K562 (cell line): ENCODE results near the gene NUCB2. TPM values are rescaled to one million over a fixed set of nuclear protein-coding genes. Genes with fewer than 3 reads are reported as not detected.

Experiments
- BRD4 ChIP-seq: fragments of 200-600 bp; sonication (generic); IDR thresholded peaks from 2 replicates; pipeline ENCODE4 v1.6.1; 2017; ENCODE audit warnings: inconsistent platforms
- BRF2 ChIP-seq: IDR thresholded peaks from 3 replicates; pipeline ENCODE4 v1.6.1; 2011; ENCODE audit warnings: borderline replicate concordance, mild to moderate bottlenecking; ENCODE audit not compliant: insufficient read length, insufficient read depth
- CBFA2T2 ChIP-seq: fragments of 450-650 bp; conservative IDR thresholded peaks from 2 replicates; pipeline ENCODE4 v1.6.1; 2017; ENCODE audit warnings: mild to moderate bottlenecking
- E2F6 ChIP-seq, 2 experiments: IDR thresholded peaks; 2 replicates each; pipeline ENCODE4 v1.6.1; 2011; ENCODE audit warnings: borderline replicate concordance in 1 of 2, control low read depth in 1 of 2, low read depth in 1 of 2, low read length in 1 of 2, mild to moderate bottlenecking in 1 of 2, mixed read lengths in 1 of 2, moderate library complexity in 1 of 2; ENCODE audit not compliant: insufficient read depth in 1 of 2, insufficient read length in 1 of 2, poor library complexity in 1 of 2, severe bottlenecking in 1 of 2; ENCODE audit errors: extremely low read depth in 1 of 2
- ESRRA ChIP-seq: fragments of 450-650 bp; IDR thresholded peaks from 2 replicates; pipeline ENCODE4 v1.6.1; 2014; ENCODE audit warnings: low read depth, mild to moderate bottlenecking, moderate library complexity, borderline replicate concordance
- FOXK1 ChIP-seq: sonication (generic); formaldehyde crosslinking; IDR thresholded peaks from 2 replicates; pipeline ENCODE4 v1.8.0; 2022; ENCODE audit warnings: missing genetic modification reagents, mild to moderate bottlenecking, borderline replicate concordance
- GTF2F1 ChIP-seq: IDR thresholded peaks from 2 replicates; pipeline ENCODE4 v1.6.1; 2011; ENCODE audit warnings: low read depth, low read length, improper control_type of control experiment
- MEF2D ChIP-seq: conservative IDR thresholded peaks from 2 replicates; pipeline ENCODE4 v1.6.1; 2016; ENCODE audit warnings: low read depth, missing genetic modification characterization, missing compliant biosample characterization
- MTA3 ChIP-seq: fragments of 450-650 bp; formaldehyde crosslinking; IDR thresholded peaks from 2 replicates; pipeline ENCODE4 v1.6.1; 2017; ENCODE audit warnings: mild to moderate bottlenecking, borderline replicate concordance
- NBN ChIP-seq: fragments of 450-650 bp; IDR thresholded peaks from 2 replicates; pipeline ENCODE4 v1.6.1; 2016; ENCODE audit warnings: low read depth, mild to moderate bottlenecking
- PBX2 ChIP-seq, 2 experiments: IDR thresholded peaks in 1 of 2; conservative IDR thresholded peaks in 1 of 2; 2 replicates each; pipeline ENCODE4 v1.6.1; 2016; ENCODE audit warnings: low read depth in 2 of 2, mild to moderate bottlenecking in 1 of 2, missing compliant biosample characterization in 1 of 2, missing genetic modification characterization in 1 of 2, moderate library complexity in 1 of 2
- RAD21 ChIP-seq, 2 experiments: fragments of 250-450 bp in 1 of 2; fragments of 450-650 bp in 1 of 2; sonication (Bioruptor Pico) in 1 of 2; formaldehyde crosslinking in 1 of 2; IDR thresholded peaks in 1 of 2; conservative IDR thresholded peaks in 1 of 2; 2 replicates each; pipeline versions ENCODE4 v1.4.0 to v1.8.0; 2020 to 2022; ENCODE audit warnings: mild to moderate bottlenecking in 2 of 2, moderate library complexity in 1 of 2
- RNF2 ChIP-seq: sonication (generic); IDR thresholded peaks from 2 replicates; pipeline ENCODE4 v1.6.1; 2016
- SIN3A ChIP-seq, 2 experiments: fragments of 150-350 bp in 1 of 2; IDR thresholded peaks; 2 replicates each; pipeline ENCODE4 v1.6.1; 2011 to 2016; ENCODE audit warnings: borderline replicate concordance in 2 of 2, low read depth in 2 of 2, low read length in 2 of 2, mild to moderate bottlenecking in 2 of 2, moderate library complexity in 2 of 2; ENCODE audit not compliant: control insufficient read depth in 1 of 2
- SNAPC5 ChIP-seq: fragments of 250-450 bp; sonication (Bioruptor Pico); IDR thresholded peaks from 2 replicates; pipeline ENCODE4 v1.8.0; 2021; ENCODE audit warnings: moderate library complexity, mild to moderate bottlenecking, inconsistent platforms
- TCF7 ChIP-seq: sonication (generic); IDR thresholded peaks from 2 replicates; pipeline ENCODE4 v1.6.1; 2016; ENCODE audit warnings: antibody characterized with exemption, borderline replicate concordance
- THAP12 ChIP-seq: fragments of 250-450 bp; sonication (Bioruptor Pico); IDR thresholded peaks from 2 replicates; pipeline ENCODE4 v1.9.0; 2021; ENCODE audit warnings: mild to moderate bottlenecking, inconsistent platforms
- ZFP36 ChIP-seq: fragments of 150-350 bp; IDR thresholded peaks from 2 replicates; pipeline ENCODE4 v1.6.1; 2018; ENCODE audit warnings: low read length, low read depth; ENCODE audit not compliant: partially characterized antibody
- ZNF282 ChIP-seq: sonication (generic); formaldehyde crosslinking; IDR thresholded peaks from 2 replicates; pipeline ENCODE4 v1.8.1; 2023; ENCODE audit warnings: missing genetic modification reagents
- ZNF3 ChIP-seq: fragments of 250-450 bp; sonication (Bioruptor Pico); IDR thresholded peaks from 2 replicates; pipeline ENCODE4 v1.5.0; 2021; ENCODE audit warnings: mild to moderate bottlenecking, moderate library complexity
- ZNF77 ChIP-seq: fragments of 250-450 bp; sonication (Bioruptor Pico); IDR thresholded peaks from 2 replicates; pipeline ENCODE4 v1.5.0; 2020
- polyA plus RNA-seq, 8 experiments: library from polyadenylated mRNA; depleted of rRNA in 4 of 8; stranded (reverse) in 5 of 8; unstranded in 3 of 8; fragments of >200 nt; fragmentation: Nextera tagmentation in 2 of 8; fragmentation: Illumina TruSeq in 1 of 8; extraction: Ambion mirVana in 2 of 8; extraction: Trizol in 1 of 8; gene quantifications; 2 replicates each; pipeline versions ENCODE4 v1.2.1 to v1.2.3, GENCODE V29; 2011 to 2014; ENCODE audit warnings: inconsistent platforms in 1 of 8, missing spikeins in 1 of 8
- total RNA-seq, 7 experiments: library from RNA; depleted of rRNA in 6 of 7; stranded (reverse); fragments of >200 nt in 6 of 7; fragmentation: Illumina TruSeq in 2 of 7; extraction: Trizol in 2 of 7; gene quantifications; 2 replicates each; pipeline versions ENCODE4 v1.2.1 to v1.2.3, GENCODE V29; 2011 to 2021; ENCODE audit warnings: low replicate concordance in 1 of 7

The NUCB2 gene
- total and polyA plus RNA-seq, 9 of the 15 experiments (the other 6 are each of a cell fraction or from before 2014, with no cell fraction given), result 54.0 to 108 (median 84.6) TPM

- TF ChIP-seq PBX2 (CRISPR knock-in tag; IDR thresholded peaks at IDR 0.05; ENCODE audit: low read depth), result no peak
- no peak for TF ChIP-seq PBX2 (tag; conservative IDR thresholded peaks at IDR 0.05; ENCODE audit: low read depth)
- TF ChIP-seq ZNF77 (CRISPR knock-in tag), result no peak
- TF ChIP-seq E2F6 (IDR thresholded peaks at IDR 0.05; ENCODE audit: borderline replicate concordance in 1 of 2, extremely low read depth in 1 of 2, insufficient read depth in 1 of 2, insufficient read length in 1 of 2, low read depth in 1 of 2, low read length in 1 of 2, poor library complexity in 1 of 2, severe bottlenecking in 1 of 2), result no peak
- TF ChIP-seq GTF2F1, result no peak
- no peak for TF ChIP-seq RNF2
- TF ChIP-seq THAP12 (CRISPR knock-in tag), result no peak
- TF ChIP-seq CBFA2T2, result no peak
- no peak for TF ChIP-seq BRF2
- peak; percentile 42 for TF ChIP-seq ZFP36
- no peak for TF ChIP-seq SNAPC5 (CRISPR knock-in tag)
- TF ChIP-seq BRD4, result no peak
- 0 out of 2 replicates have a peak, but pooled peaks have one; percentile 30 for TF ChIP-seq TCF7
- TF ChIP-seq NBN, result no peak
- TF ChIP-seq FOXK1, result no peak
- TF ChIP-seq MEF2D (tag), result no peak
- no peak for TF ChIP-seq RAD21 (CRISPR knock-in tag; conservative IDR thresholded peaks at IDR 0.05 in 1 of 2, IDR thresholded peaks at IDR 0.05 in 1 of 2)
- TF ChIP-seq SIN3A (IDR thresholded peaks at IDR 0.05; ENCODE audit: borderline replicate concordance in 2 of 2, control insufficient read depth in 1 of 2, low read depth in 2 of 2, low read length in 2 of 2), result no peak
- TF ChIP-seq ZNF3 (CRISPR knock-in tag), result no peak
- peak; percentile 59 for TF ChIP-seq MTA3
- no peak for TF ChIP-seq ESRRA
- no peak for TF ChIP-seq ZNF282 (CRISPR knock-in tag)
These were observed 95.1 kb downstream of the NUCB2 start (continued) for GRCh38 chr11:17371614-17372013.
